HCT116 (cell line): Measurements from ENCODE around the gene FCRLB. TPM values are rescaled to one million over a fixed set of nuclear protein-coding genes. Genes with fewer than 3 reads are reported as not detected.

Experiments used
- ATAC-seq: fragments of 200-7000 bp; cut with Tn5 transposase; 2 replicates; pipeline ENCODE4 v1.9.1; 2020; ENCODE audit warnings: mild to moderate bottlenecking, moderate library complexity
- BruUV-seq: library from RNA; stranded (reverse); fragments of 400-500 nt; replicated peaks from 2 replicates; lab custom pipeline; 2021; lab: Mats Ljungman, UMichigan
- CTCF ChIA-PET: fragments of 300-600 bp; sonication (Branson Sonifier 250); formaldehyde crosslinking; loops from one replicate; lab custom pipeline; 2021; ENCODE audit warnings: antibody characterized with exemption; lab: Charles Lee
- POLR2A ChIA-PET: fragments of 300-600, 350-600 bp; sonication (Branson Sonifier 250); formaldehyde crosslinking; loops from one replicate; lab custom pipeline; 2021; ENCODE audit warnings: antibody characterized with exemption; lab: Charles Lee
- RAD21 ChIA-PET, 2 experiments: fragments of 300-600 bp; sonication (Branson Sonifier 250); formaldehyde crosslinking; loops; one replicate each; lab custom pipeline; 2023; ENCODE audit warnings: low total read pairs in 2 of 2; ENCODE audit not compliant: uncharacterized antibody in 2 of 2, unreplicated experiment in 2 of 2, low non-redundant PET in 1 of 2; lab: Charles Lee
- DNase-seq: peaks from one replicate; pipeline ENCODE4 v3.0.0-alpha.2; 2010; ENCODE audit warnings: low read depth, low spot score
- H2AFZ ChIP-seq: fragments of 200-600 bp; shearing (Covaris generic), sonication (generic); 2 replicates; pipeline ENCODE4 v1.6.1; 2017; ENCODE audit warnings: low read depth, mixed run types, mixed read lengths, antibody characterized with exemption, low read length; ENCODE audit not compliant: poor library complexity, severe bottlenecking
- H3K27ac ChIP-seq: 2 replicates; pipeline ENCODE4 v1.5.1; 2012; ENCODE audit warnings: low read depth, low read length
- H3K27me3 ChIP-seq: fragments of 200-600 bp; sonication (generic); 2 replicates; pipeline ENCODE4 v1.6.1; 2016; ENCODE audit warnings: mixed run types, low read length, mixed read lengths; ENCODE audit not compliant: insufficient read depth
- H3K36me3 ChIP-seq, 2 experiments: fragments of 200-500 bp in 1 of 2; fragments of 200-600 bp in 1 of 2; sonication (Bioruptor generic) in 1 of 2; sonication (generic) in 1 of 2; 2 replicates each; pipeline versions ENCODE4 v1.5.1 to v1.6.1; 2014 to 2016; ENCODE audit warnings: low read length in 2 of 2, inconsistent platforms in 1 of 2, mixed read lengths in 1 of 2, mixed run types in 1 of 2; ENCODE audit not compliant: insufficient read depth in 2 of 2, control insufficient read depth in 1 of 2
- H3K4me1 ChIP-seq, 2 experiments: fragments of 200-600 bp in 1 of 2; sonication (generic) in 1 of 2; 2 replicates each; pipeline versions ENCODE4 v1.5.1 to v1.6.1; 2012 to 2017; ENCODE audit warnings: low read length in 2 of 2, inconsistent platforms in 1 of 2, mild to moderate bottlenecking in 1 of 2, mixed read lengths in 1 of 2, mixed run types in 1 of 2, moderate library complexity in 1 of 2; ENCODE audit not compliant: insufficient read depth in 2 of 2, control insufficient read depth in 1 of 2
- H3K4me2 ChIP-seq: fragments of 200-600 bp; sonication (generic); 2 replicates; pipeline ENCODE4 v1.6.1; 2017; ENCODE audit warnings: mixed run types, low read length, mixed read lengths
- H3K4me3 ChIP-seq, 2 experiments: fragments of 200-600 bp in 1 of 2; sonication (generic) in 1 of 2; replicated peaks in 1 of 2; 2 replicates each; pipeline ENCODE4 v1.5.1; 2011 to 2016; ENCODE audit warnings: low read length in 2 of 2, control low read depth in 1 of 2, low read depth in 1 of 2, mild to moderate bottlenecking in 1 of 2, mixed read lengths in 1 of 2, mixed run types in 1 of 2
- H3K79me2 ChIP-seq: fragments of 200-600 bp; sonication (generic); 2 replicates; pipeline ENCODE4 v1.6.1; 2017; ENCODE audit warnings: mild to moderate bottlenecking, mixed run types, low read length, moderate library complexity, mixed read lengths; ENCODE audit not compliant: insufficient read depth
- H3K9ac ChIP-seq: fragments of 200-600 bp; sonication (generic); 2 replicates; pipeline ENCODE4 v1.6.1; 2016; ENCODE audit warnings: low read length, mixed read lengths
- H3K9me2 ChIP-seq: fragments of 200-600 bp; sonication (generic), shearing (Covaris generic); 2 replicates; pipeline ENCODE4 v1.6.1; 2017; ENCODE audit warnings: mixed run types, mild to moderate bottlenecking, moderate library complexity; ENCODE audit not compliant: insufficient read depth
- H3K9me3 ChIP-seq, 2 experiments: fragments of 200-500 bp in 1 of 2; fragments of 200-600 bp in 1 of 2; sonication (Bioruptor generic) in 1 of 2; sonication (generic) in 1 of 2; 2 replicates each; pipeline ENCODE4 v1.6.1; 2014 to 2017; ENCODE audit warnings: low read length in 2 of 2, mixed read lengths in 2 of 2, inconsistent platforms in 1 of 2, low read depth in 1 of 2, mild to moderate bottlenecking in 1 of 2, mixed run types in 1 of 2, moderate library complexity in 1 of 2; ENCODE audit not compliant: control insufficient read depth in 1 of 2, insufficient read depth in 1 of 2
- H4K20me1 ChIP-seq: fragments of 200-600 bp; sonication (generic), shearing (Covaris generic); 2 replicates; pipeline ENCODE4 v1.6.1; 2017; ENCODE audit warnings: mixed run types, mild to moderate bottlenecking, moderate library complexity; ENCODE audit not compliant: insufficient read depth
- CEBPB ChIP-seq: IDR thresholded peaks from 2 replicates; pipeline ENCODE4 v1.6.1; 2012; ENCODE audit warnings: low read depth
- ELF1 ChIP-seq: IDR thresholded peaks from 2 replicates; pipeline ENCODE4 v1.6.1; 2012; ENCODE audit warnings: low read depth, borderline replicate concordance
- EZH2phosphoT487 ChIP-seq: fragments of 200-600 bp; IDR thresholded peaks from 2 replicates; pipeline ENCODE4 v1.6.1; 2018; ENCODE audit warnings: antibody characterized with exemption, borderline replicate concordance
- FOSL1 ChIP-seq: IDR thresholded peaks from 2 replicates; pipeline ENCODE4 v1.6.1; 2012; ENCODE audit warnings: low read depth
- JUND ChIP-seq: IDR thresholded peaks from 2 replicates; pipeline ENCODE4 v1.6.1; 2012
- POLR2A ChIP-seq: IDR thresholded peaks from 2 replicates; pipeline ENCODE4 v1.7.0; 2011; ENCODE audit warnings: borderline replicate concordance; ENCODE audit not compliant: insufficient read depth, insufficient read length; ENCODE audit errors: extremely low read depth
- POLR2AphosphoS5 ChIP-seq: IDR thresholded peaks from 2 replicates; pipeline ENCODE4 v1.6.1; 2011; ENCODE audit warnings: mild to moderate bottlenecking, low read depth, low read length, moderate library complexity
- RAD21 ChIP-seq: IDR thresholded peaks from 2 replicates; pipeline ENCODE4 v1.6.1; 2012; ENCODE audit warnings: low read depth, mild to moderate bottlenecking
- ZNF274 ChIP-seq: fragments of 200-500 bp; sonication (Bioruptor generic); IDR thresholded peaks from 2 replicates; pipeline ENCODE4 v1.6.1; 2014; ENCODE audit warnings: mild to moderate bottlenecking, low read depth, low read length, inconsistent platforms
- intact Hi-C: fragments of 100-400 bp; cut with micrococcal nuclease; formaldehyde crosslinking; loops from 2 replicates; pipeline ENCODE4 v1.10.0; 2022
- total RNA-seq: library from RNA; stranded (reverse); gene quantifications from one replicate; pipeline ENCODE4 v1.2.1, GENCODE V29; 2021; ENCODE audit not compliant: unreplicated experiment
- TF ChIP-seq, protein P1 (sequence below), 3 experiments: fragments of 200-600 bp in 1 of 3; sonication (generic) in 1 of 3; IDR thresholded peaks in 2 of 3; conservative IDR thresholded peaks in 1 of 3; 2 replicates each; pipeline ENCODE4 v1.5.1; 2012 to 2017; ENCODE audit warnings: low read depth in 2 of 3, low read length in 2 of 3, antibody characterized with exemption in 1 of 3, borderline replicate concordance in 1 of 3, control low read depth in 1 of 3, mild to moderate bottlenecking in 1 of 3, mixed read lengths in 1 of 3, mixed run types in 1 of 3, moderate library complexity in 1 of 3; ENCODE audit not compliant: insufficient read depth in 1 of 3
- TF ChIP-seq, protein P2 (sequence below): IDR thresholded peaks from 2 replicates; pipeline ENCODE4 v1.6.1; 2011; ENCODE audit warnings: mild to moderate bottlenecking, low read length, moderate library complexity; ENCODE audit not compliant: insufficient replicate concordance; ENCODE audit errors: extremely low read depth
- TF ChIP-seq, protein P3 (sequence below): IDR thresholded peaks from 2 replicates; pipeline ENCODE4 v1.6.1; 2012

The FCRLB gene
- total RNA-seq, 1 experiment from 2014 or later, result 1.0 TPM

DNA sequence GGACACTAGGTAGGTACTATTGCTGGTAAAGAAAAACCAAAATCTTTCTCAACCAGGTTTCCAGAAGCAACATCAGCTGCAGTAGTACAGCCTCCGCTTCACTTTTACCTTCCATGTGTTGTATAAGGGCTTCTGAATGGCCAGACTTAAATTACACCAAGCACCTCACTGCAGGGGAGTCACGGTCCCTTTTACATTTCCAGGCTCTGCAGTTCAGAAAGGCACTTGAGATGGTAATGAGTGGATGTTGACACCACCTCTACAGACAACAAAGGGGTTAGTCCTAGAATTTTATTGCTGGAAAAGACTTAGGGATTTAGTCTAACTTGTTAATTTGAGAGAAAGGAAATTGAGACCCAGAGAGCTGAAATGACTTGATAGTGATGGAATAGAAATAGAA is 16.3 kb downstream of the FCRLB start (continued):
- TF ChIP-seq, protein P1, sequence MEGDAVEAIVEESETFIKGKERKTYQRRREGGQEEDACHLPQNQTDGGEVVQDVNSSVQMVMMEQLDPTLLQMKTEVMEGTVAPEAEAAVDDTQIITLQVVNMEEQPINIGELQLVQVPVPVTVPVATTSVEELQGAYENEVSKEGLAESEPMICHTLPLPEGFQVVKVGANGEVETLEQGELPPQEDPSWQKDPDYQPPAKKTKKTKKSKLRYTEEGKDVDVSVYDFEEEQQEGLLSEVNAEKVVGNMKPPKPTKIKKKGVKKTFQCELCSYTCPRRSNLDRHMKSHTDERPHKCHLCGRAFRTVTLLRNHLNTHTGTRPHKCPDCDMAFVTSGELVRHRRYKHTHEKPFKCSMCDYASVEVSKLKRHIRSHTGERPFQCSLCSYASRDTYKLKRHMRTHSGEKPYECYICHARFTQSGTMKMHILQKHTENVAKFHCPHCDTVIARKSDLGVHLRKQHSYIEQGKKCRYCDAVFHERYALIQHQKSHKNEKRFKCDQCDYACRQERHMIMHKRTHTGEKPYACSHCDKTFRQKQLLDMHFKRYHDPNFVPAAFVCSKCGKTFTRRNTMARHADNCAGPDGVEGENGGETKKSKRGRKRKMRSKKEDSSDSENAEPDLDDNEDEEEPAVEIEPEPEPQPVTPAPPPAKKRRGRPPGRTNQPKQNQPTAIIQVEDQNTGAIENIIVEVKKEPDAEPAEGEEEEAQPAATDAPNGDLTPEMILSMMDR (IDR thresholded peaks at IDR 0.05 in 2 of 3, conservative IDR thresholded peaks at IDR 0.05 in 1 of 3; ENCODE audit: borderline replicate concordance in 1 of 3, insufficient read depth in 1 of 3, low read depth in 2 of 3, low read length in 2 of 3), result no peak

DNA sequence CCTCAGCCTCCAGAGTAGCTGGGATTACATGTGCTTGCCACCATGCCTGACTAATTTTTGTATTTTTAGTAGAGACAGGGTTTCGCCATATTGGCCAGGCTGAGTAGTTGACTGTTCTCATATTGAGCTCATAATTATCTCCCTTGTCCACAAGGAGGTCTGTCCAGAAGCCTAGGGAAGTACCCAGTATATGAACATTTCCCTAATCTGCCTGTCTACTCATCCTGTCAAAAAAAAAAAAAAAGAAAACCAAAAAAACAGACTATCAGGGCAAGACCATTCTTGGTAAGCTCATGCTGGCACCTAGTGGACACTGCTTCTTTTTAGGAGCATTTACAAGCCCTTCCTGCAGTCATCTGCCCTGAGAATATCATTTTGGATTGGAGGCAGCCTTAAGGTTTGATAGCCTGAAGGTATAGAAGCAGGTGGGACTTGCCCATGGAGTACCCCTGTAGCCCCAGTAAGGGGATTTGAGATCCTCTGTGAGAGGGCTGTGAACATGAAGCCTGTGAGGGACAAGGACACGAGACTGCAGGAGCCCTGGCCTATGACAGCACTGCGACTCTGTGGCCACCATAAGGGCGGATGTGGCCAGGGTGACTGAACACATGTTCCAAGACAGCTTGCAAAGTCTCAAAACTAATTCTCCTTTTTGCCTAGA is 17.4 kb downstream of the FCRLB start:
- TF ChIP-seq EZH2phosphoT487 (no peak), JUND (no peak), RAD21 (peak; percentile 96), ELF1 (no peak), FOSL1 (no peak), ZNF274 (no peak), POLR2A (no peak), CEBPB (no peak), POLR2AphosphoS5 (no peak)
- TF ChIP-seq, protein P1 (IDR thresholded peaks at IDR 0.05 in 2 of 3, conservative IDR thresholded peaks at IDR 0.05 in 1 of 3; ENCODE audit: borderline replicate concordance in 1 of 3, insufficient read depth in 1 of 3, low read depth in 2 of 3, low read length in 2 of 3), result peak; percentile 49 to 90 (median 64); a peak in 5 of 6 replicates
- TF ChIP-seq, protein P2, sequence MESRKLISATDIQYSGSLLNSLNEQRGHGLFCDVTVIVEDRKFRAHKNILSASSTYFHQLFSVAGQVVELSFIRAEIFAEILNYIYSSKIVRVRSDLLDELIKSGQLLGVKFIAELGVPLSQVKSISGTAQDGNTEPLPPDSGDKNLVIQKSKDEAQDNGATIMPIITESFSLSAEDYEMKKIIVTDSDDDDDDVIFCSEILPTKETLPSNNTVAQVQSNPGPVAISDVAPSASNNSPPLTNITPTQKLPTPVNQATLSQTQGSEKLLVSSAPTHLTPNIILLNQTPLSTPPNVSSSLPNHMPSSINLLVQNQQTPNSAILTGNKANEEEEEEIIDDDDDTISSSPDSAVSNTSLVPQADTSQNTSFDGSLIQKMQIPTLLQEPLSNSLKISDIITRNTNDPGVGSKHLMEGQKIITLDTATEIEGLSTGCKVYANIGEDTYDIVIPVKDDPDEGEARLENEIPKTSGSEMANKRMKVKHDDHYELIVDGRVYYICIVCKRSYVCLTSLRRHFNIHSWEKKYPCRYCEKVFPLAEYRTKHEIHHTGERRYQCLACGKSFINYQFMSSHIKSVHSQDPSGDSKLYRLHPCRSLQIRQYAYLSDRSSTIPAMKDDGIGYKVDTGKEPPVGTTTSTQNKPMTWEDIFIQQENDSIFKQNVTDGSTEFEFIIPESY, result no peak
- TF ChIP-seq, protein P3, sequence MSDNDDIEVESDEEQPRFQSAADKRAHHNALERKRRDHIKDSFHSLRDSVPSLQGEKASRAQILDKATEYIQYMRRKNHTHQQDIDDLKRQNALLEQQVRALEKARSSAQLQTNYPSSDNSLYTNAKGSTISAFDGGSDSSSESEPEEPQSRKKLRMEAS, result no peak
- TF ChIP-seq, all 23 proteins: peak for 2
- no peaks in the 10 kb centered on the region for H4K20me1 ChIP-seq
- ATAC-seq (peak; percentile 73), DNase-seq (peak; percentile 76)
- H3K36me3 ChIP-seq, result no peaks in the 10 kb centered on the region
- no peaks in the 10 kb centered on the region for H3K9me3 ChIP-seq
- H3K27me3 ChIP-seq, result no peaks in the 10 kb centered on the region
- intact Hi-C loops, result loop anchor here (5.0 kb wide), 3 partner anchors 91 to 196 kb away; no protein-coding TSS in a partner anchor
- H3K27ac ChIP-seq, result no peak overlapping the region
- RAD21 ChIA-PET, result interaction anchor here in 1 of 2 experiments (0.7 to 1.5 kb wide), 3 partner anchors 11 to 350 kb away, joined by 3 to 5 read pairs (median 3); no protein-coding TSS in a partner anchor
- H3K4me1 ChIP-seq, result peaks cover 0 to 24% of the 10 kb centered on the region in 2 experiments; a peak in 2 of 4 replicates
- CTCF ChIA-PET, result interaction anchor here (0.8 to 3.7 kb wide), 10 partner anchors 8 to 298 kb away, joined by 3 to 18 read pairs (median 5); partner anchors contain the start of gene DUSP12
- H3K79me2 ChIP-seq, result no peaks in the 10 kb centered on the region
- no peak overlapping the region for H3K9ac ChIP-seq
- no peak overlapping the region for H3K4me3 ChIP-seq
- H2AFZ ChIP-seq, result no peak overlapping the region
- H3K9me2 ChIP-seq, result no peaks in the 10 kb centered on the region
- POLR2A ChIA-PET, result interaction anchor here (1.0 to 1.5 kb wide), 2 partner anchors 11 to 91 kb away, joined by 3 to 6 read pairs; partner anchors contain the start of gene DUSP12
- H3K4me2 ChIP-seq, result no peak overlapping the region
- no TSS peak for BruUV-seq
